Mammary epithelial cell (primary cell): ENCODE results near the gene CCDC187.

Experiments
- EZH2 ChIP-seq: IDR thresholded peaks from 2 replicates; pipeline ENCODE4 v1.6.1; 2012; ENCODE audit warnings: low read length, inconsistent platforms, borderline replicate concordance
- TF ChIP-seq, protein P1 (sequence below), 2 donors: IDR thresholded peaks in 1 of 2; conservative IDR thresholded peaks in 1 of 2; 2 replicates each; pipeline ENCODE4 v1.5.1; 2011 to 2012; ENCODE audit warnings: inconsistent platforms in 2 of 2, low read length in 2 of 2, mild to moderate bottlenecking in 2 of 2, control low read depth in 1 of 2, low read depth in 1 of 2; ENCODE audit not compliant: insufficient read depth in 1 of 2; ENCODE audit errors: extremely low read depth in 1 of 2

GRCh38 chr9:136230773-136231172, 73.1 kb downstream of the CCDC187 start:
- TF ChIP-seq, protein P1, sequence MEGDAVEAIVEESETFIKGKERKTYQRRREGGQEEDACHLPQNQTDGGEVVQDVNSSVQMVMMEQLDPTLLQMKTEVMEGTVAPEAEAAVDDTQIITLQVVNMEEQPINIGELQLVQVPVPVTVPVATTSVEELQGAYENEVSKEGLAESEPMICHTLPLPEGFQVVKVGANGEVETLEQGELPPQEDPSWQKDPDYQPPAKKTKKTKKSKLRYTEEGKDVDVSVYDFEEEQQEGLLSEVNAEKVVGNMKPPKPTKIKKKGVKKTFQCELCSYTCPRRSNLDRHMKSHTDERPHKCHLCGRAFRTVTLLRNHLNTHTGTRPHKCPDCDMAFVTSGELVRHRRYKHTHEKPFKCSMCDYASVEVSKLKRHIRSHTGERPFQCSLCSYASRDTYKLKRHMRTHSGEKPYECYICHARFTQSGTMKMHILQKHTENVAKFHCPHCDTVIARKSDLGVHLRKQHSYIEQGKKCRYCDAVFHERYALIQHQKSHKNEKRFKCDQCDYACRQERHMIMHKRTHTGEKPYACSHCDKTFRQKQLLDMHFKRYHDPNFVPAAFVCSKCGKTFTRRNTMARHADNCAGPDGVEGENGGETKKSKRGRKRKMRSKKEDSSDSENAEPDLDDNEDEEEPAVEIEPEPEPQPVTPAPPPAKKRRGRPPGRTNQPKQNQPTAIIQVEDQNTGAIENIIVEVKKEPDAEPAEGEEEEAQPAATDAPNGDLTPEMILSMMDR (conservative IDR thresholded peaks at IDR 0.05 in 1 of 2, IDR thresholded peaks at IDR 0.05 in 1 of 2; ENCODE audit: extremely low read depth in 1 of 2, insufficient read depth in 1 of 2, low read depth in 1 of 2, low read length in 2 of 2) = no peak
- no peak for TF ChIP-seq EZH2
